Stomach smooth muscle (tissue), 2 donors: ENCODE data around the gene ACTN3.
A peak's percentile ranks its signal among the peaks of the same experiment; 100 is the strongest.
"Not testable (repeated sequence)": the region's sequence is repeated elsewhere in the genome, so short reads cannot be mapped to it uniquely, and the experiment has no call there.

ENCODE experiments used
- H3K27ac ChIP-seq: one replicate; pipeline ENCODE4 v1.7.0; 2013; ENCODE audit warnings: mild to moderate bottlenecking, low read length, inconsistent platforms
- H3K27me3 ChIP-seq, 2 donors: one replicate each; pipeline ENCODE4 v1.7.0; 2013; ENCODE audit warnings: low read length in 2 of 2; ENCODE audit not compliant: insufficient read depth in 2 of 2, control insufficient read depth in 1 of 2
- H3K36me3 ChIP-seq, 2 donors: one replicate each; pipeline ENCODE4 v1.7.0; 2013; ENCODE audit warnings: low read length in 2 of 2; ENCODE audit not compliant: control insufficient read depth in 2 of 2, insufficient read depth in 2 of 2
- H3K4me1 ChIP-seq: one replicate; pipeline ENCODE4 v1.7.0; 2013; ENCODE audit warnings: low read length; ENCODE audit not compliant: control insufficient read depth, insufficient read depth
- H3K4me3 ChIP-seq, 2 donors: one replicate each; pipeline ENCODE4 v1.7.0; 2013; ENCODE audit warnings: low read length in 2 of 2
- H3K9ac ChIP-seq, 2 donors: one replicate each; pipeline ENCODE4 v1.7.0; 2013; ENCODE audit warnings: low read length in 2 of 2, mild to moderate bottlenecking in 1 of 2
- H3K9me3 ChIP-seq, 2 donors: one replicate each; pipeline ENCODE4 v1.7.0; 2013; ENCODE audit warnings: low read length in 2 of 2; ENCODE audit not compliant: control insufficient read depth in 2 of 2
- donor health status: healthy.
- donor health status: Pancreatic carcinoma.

ACTN3 gene

DNA sequence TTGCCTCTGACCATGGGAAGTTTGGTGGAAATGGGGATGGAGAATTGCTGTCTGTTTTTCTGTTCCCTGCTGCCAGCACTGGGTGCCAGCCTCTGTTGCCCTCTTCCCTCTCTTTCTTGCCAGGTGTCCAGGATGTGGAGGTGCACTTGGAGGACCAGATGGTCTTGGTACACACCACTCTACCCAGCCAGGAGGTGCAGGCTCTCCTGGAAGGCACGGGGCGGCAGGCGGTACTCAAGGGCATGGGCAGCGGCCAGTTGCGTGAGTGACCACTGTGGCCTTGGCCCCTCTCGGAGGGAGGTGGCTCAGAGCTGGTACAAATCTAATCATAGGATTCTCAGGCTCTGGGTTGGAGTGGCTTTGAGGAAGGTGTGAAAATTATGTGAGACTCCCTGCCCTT lies 52.3 kb downstream of the ACTN3 start:
- Histone ChIP-seq H3K4me1 (peaks cover 23% of the 10 kb centered on the region), H3K9me3 (no peaks in the 10 kb centered on the region), H3K9ac (no peak overlapping the region), H3K27ac (no peak overlapping the region), H3K27me3 (no peaks in the 10 kb centered on the region), H3K36me3 (peaks cover 13 to 19% of the 10 kb centered on the region in 2 donors), H3K4me3 (no peak overlapping the region)

DNA sequence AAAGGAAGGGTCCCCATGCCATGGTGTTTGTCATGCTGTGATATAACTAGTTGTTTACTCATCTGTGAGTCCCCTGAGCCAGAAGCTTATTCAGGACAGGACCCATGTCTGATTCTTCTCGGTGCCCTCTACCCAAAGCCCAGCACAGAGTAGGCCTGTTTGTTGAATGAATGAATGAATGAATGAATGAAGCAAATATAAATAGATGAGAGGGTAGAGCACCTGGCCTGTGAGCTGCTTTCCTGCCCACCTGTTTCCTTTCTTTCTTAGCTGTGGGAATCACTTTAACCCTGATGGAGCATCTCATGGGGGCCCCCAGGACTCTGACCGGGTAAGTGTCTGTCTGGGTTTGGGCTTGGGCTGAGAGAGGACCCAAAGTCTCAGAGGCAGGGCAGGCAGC lies 53.5 kb downstream of the ACTN3 start:
- Histone ChIP-seq H3K27ac (no peak overlapping the region), H3K9ac (no peak overlapping the region)

DNA sequence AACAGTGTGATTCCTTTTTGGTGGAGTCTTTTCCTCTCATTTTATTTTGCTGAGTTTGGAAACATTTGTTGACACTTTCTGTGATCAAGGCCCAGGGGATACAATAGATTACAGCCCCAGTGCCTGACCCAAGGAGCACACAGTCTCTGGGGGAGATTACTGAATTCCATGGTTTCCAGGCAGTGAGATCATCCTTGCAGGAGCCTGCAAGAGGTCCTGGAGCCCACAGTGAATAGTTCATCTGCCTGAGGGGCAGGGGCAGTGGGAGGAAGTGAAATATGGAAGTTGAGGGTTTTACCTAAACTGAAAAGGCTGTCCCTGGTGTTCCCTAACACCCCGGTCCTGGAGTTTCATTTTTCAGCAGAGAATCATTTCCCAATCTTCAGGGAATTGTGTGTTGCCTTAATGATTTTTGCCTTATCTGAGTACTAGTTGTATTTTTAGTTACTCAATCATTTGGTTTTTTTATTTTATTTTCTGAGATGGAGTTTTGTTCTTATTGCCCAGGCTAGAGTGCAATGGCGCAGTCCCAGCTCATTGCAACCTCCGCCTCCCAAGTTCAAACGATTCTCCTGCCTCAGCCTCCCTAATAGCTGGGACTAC lies 54.0 kb downstream of the ACTN3 start:
- H3K4me1 ChIP-seq, result peaks cover 7% of the 10 kb centered on the region

More for the DNA sequence above, 53.5 kb downstream of the ACTN3 start:
- Histone ChIP-seq H3K4me3 (no peak overlapping the region), H3K9me3 (no peaks in the 10 kb centered on the region), H3K36me3 (peaks cover 22 to 24% of the 10 kb centered on the region in 2 donors), H3K27me3 (no peaks in the 10 kb centered on the region), H3K4me1 (peaks cover 12% of the 10 kb centered on the region)

DNA sequence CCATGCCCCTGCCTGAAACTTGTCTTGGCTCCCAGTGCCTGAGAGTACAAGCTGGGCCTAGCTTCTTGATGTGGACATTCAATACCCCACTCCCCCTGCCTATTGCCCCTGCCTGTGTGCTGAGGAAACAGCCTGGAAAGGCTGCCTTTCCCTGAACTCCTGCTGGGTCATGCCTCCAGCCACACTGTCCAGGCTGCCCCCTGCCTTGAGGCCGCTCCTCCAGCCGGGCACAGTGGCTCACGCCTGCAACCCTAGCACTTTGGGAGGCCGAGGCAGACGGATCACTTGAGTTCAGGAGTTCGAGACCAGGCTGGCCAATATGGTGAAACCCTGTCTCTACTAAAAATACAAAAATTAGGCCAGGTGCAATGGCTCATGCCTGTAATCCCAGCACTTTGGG lies 56.4 kb downstream of the ACTN3 start:
- H3K9me3 ChIP-seq, result no peaks in the 10 kb centered on the region
- peaks cover 24 to 31% of the 10 kb centered on the region in 2 donors for H3K36me3 ChIP-seq
- H3K4me1 ChIP-seq, result peaks cover 18% of the 10 kb centered on the region
- no peak overlapping the region for H3K27ac ChIP-seq
- no peaks in the 10 kb centered on the region for H3K27me3 ChIP-seq
- H3K9ac ChIP-seq, result no peak overlapping the region
- H3K4me3 ChIP-seq, result no peak overlapping the region

More for the DNA sequence above, 54.0 kb downstream of the ACTN3 start:
- no peak overlapping the region for H3K4me3 ChIP-seq
- H3K9me3 ChIP-seq, result no peaks in the 10 kb centered on the region
- H3K27ac ChIP-seq, result no peak overlapping the region
- no peaks in the 10 kb centered on the region for H3K27me3 ChIP-seq
- H3K36me3 ChIP-seq, result peaks cover 24 to 28% of the 10 kb centered on the region in 2 donors
- H3K9ac ChIP-seq, result no peak overlapping the region

DNA sequence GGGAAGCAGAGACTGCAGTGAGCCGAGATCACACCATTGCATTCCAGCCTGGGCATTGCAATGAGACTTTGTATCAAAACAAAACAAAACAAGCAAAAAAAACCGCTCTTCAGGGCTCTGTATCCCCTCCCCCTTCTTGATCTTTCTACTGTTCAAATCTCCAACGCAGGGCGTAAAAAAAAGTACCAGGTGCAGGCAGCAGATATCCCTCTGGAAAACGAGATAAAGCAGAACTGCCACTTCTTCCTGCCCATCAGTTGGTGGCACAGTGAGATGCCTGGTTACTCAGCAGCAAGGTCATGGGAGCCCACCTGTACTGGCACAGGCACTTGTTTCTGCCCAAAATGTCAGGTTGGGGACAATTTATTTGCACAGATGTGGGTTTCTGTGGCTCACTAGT lies 57.5 kb downstream of the ACTN3 start:
- H3K27ac ChIP-seq, result no peak overlapping the region
- H3K4me1 ChIP-seq, result peaks cover 19% of the 10 kb centered on the region
- H3K9me3 ChIP-seq, result no peaks in the 10 kb centered on the region
- H3K4me3 ChIP-seq, result no peak overlapping the region
- no peaks in the 10 kb centered on the region for H3K27me3 ChIP-seq
- H3K9ac ChIP-seq, result no peak overlapping the region
- peaks cover 21 to 31% of the 10 kb centered on the region in 2 donors for H3K36me3 ChIP-seq

DNA sequence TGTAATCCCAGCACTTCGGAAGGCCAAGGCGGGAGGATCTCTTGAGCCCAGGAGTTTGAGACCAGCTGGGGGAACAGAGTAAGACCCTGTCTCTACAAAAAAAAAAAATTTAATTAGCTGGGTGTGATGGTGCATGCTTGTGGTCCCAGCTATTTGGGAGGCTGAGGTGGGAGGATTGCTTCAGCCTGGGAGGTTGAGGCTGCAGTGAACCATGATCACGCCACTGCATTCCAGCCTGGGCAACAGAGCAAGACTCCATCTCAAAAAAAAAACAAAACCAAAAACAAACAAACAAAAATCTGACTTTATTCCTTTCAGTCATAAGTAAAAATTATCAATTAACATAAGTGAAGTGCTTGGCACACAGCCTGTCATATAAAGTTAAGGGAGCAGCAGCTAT lies 59.9 kb downstream of the ACTN3 start:
- Histone ChIP-seq H3K36me3 (peaks cover 13 to 18% of the 10 kb centered on the region in 2 donors), H3K27ac (peak overlapping the region; percentile 86), H3K4me1 (peaks cover 19% of the 10 kb centered on the region)
- not testable (repeated sequence) for H3K4me3 ChIP-seq, H3K27me3 ChIP-seq, H3K9me3 ChIP-seq, H3K9ac ChIP-seq

DNA sequence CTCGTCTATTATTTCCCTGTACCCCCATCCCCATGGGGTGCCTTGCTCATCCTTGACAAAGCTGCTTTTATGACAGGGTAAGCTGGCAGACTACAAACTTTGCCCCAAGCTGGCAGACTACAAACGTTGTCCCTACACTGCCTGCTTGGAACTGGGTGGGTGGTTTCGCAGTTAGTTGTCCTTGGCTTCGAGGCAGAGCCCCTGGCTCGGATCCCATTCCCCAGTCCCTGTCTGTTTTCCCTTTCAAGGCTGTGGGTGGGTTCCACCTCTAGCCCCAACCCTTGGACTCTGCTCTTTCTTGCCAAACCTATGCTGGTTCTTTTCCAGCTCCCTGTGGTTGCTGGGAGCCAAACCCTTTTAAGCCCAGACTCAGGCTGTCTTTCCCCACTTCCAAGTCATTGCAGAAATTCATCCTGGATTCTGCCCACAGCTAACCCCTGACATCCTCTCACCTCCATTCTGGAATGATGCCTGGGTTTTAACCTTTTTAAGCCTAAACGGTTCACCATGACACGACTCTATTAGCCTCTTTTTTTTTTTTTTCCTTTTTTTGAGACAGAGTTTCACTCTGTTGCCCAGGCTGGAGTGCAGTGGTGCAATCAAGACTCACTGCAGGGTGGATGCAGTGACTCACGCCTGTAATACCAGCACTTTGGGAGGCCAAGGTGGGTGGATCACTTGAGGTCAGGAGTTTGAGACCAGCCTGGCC lies 60.6 kb downstream of the ACTN3 start:
- H3K27ac ChIP-seq, result peak overlapping the region; percentile 86

DNA sequence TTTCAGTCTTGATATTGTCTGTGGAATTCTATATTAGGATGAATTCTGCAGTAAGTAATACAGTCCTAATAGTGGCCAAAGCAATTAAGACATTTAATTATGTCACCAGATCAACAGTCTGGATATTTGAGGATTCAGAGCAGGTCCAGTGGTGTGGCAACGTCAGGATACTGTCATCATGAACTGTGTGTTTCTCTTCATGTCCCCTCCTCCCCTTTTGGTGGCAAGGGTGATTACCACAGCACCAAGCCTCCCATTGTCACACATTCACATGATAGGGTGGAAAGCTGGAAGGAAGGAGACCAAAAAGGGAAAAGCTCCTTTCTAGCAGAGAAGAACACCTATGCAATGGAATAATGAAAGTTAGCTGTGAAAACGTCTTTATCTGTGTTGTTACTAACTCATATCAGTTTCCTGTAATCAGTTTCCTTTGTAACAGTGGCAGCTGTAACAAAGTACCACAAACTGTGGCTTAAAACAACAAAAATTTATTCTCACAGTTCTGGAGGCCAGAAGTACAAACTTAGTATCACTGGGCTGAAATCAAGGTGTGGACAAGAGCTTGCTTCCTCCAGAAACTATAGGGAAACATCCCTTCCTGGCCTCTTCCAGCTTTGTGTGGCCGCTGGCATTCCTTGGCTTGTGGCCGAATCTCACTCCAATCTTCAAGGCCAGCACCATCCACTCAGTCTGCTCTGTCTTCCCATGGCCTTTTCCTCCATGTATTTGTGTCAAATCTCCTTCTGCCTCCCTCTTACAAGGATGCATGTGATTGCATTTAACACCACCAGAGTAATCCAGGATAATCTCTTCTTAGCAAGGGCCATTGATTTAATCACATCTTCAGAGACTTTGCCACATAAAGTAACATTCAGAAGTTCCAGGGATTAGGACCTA lies 63.3 kb downstream of the ACTN3 start:
- Histone ChIP-seq H3K4me1 (peaks cover 13% of the 10 kb centered on the region), H3K4me3 (no peak overlapping the region), H3K9ac (no peak overlapping the region), H3K36me3 (peaks cover 0 to 11% of the 10 kb centered on the region in 2 donors), H3K9me3 (no peaks in the 10 kb centered on the region), H3K27me3 (no peaks in the 10 kb centered on the region), H3K27ac (no peak overlapping the region)

More for the DNA sequence above, 60.6 kb downstream of the ACTN3 start:
- Histone ChIP-seq H3K36me3 (peaks cover 11 to 18% of the 10 kb centered on the region in 2 donors), H3K9me3 (no peaks in the 10 kb centered on the region), H3K4me3 (no peak overlapping the region), H3K9ac (no peak overlapping the region), H3K27me3 (no peaks in the 10 kb centered on the region), H3K4me1 (peaks cover 14% of the 10 kb centered on the region)

DNA sequence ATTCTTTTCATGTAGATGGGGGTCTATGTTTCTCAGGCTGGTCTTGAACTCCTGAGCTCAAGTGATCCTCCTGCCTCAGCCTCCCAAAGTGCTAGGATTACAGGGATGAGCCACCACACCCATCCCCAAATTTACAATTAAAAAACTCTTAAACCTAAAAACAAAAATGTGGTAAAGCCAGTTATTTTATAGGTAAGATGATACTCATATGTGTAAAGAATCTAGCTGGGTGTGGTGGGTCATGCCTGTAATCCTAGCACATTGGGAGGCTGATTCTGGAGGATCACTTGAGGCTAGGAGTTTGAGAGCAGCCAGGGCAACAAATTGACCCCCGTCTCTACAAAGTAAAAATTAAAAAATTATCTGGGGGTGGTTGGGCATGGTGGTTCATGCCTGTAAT lies 65.8 kb downstream of the ACTN3 start:
- Histone ChIP-seq H3K4me3 (no peak overlapping the region), H3K9me3 (no peaks in the 10 kb centered on the region), H3K36me3 (no peaks in the 10 kb centered on the region), H3K9ac (no peak overlapping the region), H3K27ac (no peak overlapping the region), H3K27me3 (no peaks in the 10 kb centered on the region), H3K4me1 (peaks cover 10% of the 10 kb centered on the region)
